HepG2 (cell line): ENCODE data around the gene CYTH2. TPM values are rescaled to one million over a fixed set of nuclear protein-coding genes. Genes with fewer than 3 reads are reported as not detected.
A peak's percentile ranks its signal among the peaks of the same experiment; 100 is the strongest.

Experiments used
- ATAC-seq: fragments of 200-7000 bp; cut with Tn5 transposase; 3 replicates; pipeline ENCODE4 v1.9.1; 2020; ENCODE audit warnings: mild to moderate bottlenecking, moderate library complexity
- BruUV-seq: library from RNA; stranded (reverse); fragments of 400-500 nt; replicated peaks from 2 replicates; lab custom pipeline; 2021; lab: Mats Ljungman, UMichigan
- CTCF ChIA-PET: fragments of 300-600 bp; formaldehyde crosslinking; extraction: SDS; loops from one replicate; lab custom pipeline; 2021; ENCODE audit warnings: low total read pairs, inconsistent platforms, low intra/inter-chr PET ratio; lab: Yijun Ruan, JAX
- POLR2A ChIA-PET: fragments of 350-600 bp; sonication (Branson Sonifier 250); formaldehyde crosslinking; loops from one replicate; lab custom pipeline; 2020; ENCODE audit warnings: antibody characterized with exemption, inconsistent platforms; lab: Yijun Ruan, JAX
- DNase-seq: peaks from one replicate; pipeline ENCODE4 v3.0.0-alpha.2; 2015; ENCODE audit warnings: low spot score
- FAIRE-seq: peaks from 3 replicates; lab custom pipeline; 2011; peaks lifted over from hg19 to GRCh38; lab: Jason Lieb, UNC
- H2AFZ ChIP-seq: one replicate; pipeline ENCODE4 v1.6.1; 2011; ENCODE audit warnings: low read length, inconsistent platforms
- H3K27ac ChIP-seq: fragments of 300-600 bp; 3 replicates; pipeline ENCODE4 v1.8.0; 2011; ENCODE audit warnings: mixed run types, mild to moderate bottlenecking, mixed read lengths, low read length, inconsistent platforms; ENCODE audit not compliant: insufficient read depth; ENCODE audit errors: extremely low read length
- H3K27me3 ChIP-seq, 2 experiments: fragments of 200-600 bp in 1 of 2; 2 replicates in 1 of 2; 3 replicates in 1 of 2; pipeline versions ENCODE4 v1.6.0 to v1.8.0; 2011; ENCODE audit warnings: low read length in 2 of 2, mild to moderate bottlenecking in 2 of 2, moderate library complexity in 2 of 2, inconsistent platforms in 1 of 2; ENCODE audit not compliant: insufficient read depth in 2 of 2, control insufficient read depth in 1 of 2
- H3K36me3 ChIP-seq, 2 experiments: fragments of 200-600 bp in 1 of 2; replicated peaks in 1 of 2; 2 replicates in 1 of 2; 3 replicates in 1 of 2; pipeline versions ENCODE4 v1.5.1 to v1.8.0; 2011; ENCODE audit warnings: low read length in 2 of 2, inconsistent platforms in 1 of 2; ENCODE audit not compliant: insufficient read depth in 2 of 2, control insufficient read depth in 1 of 2
- H3K4me1 ChIP-seq: 2 replicates; pipeline ENCODE4 v1.5.1; 2012; ENCODE audit warnings: low read length, inconsistent platforms; ENCODE audit not compliant: insufficient read depth
- H3K4me2 ChIP-seq: 2 replicates; pipeline ENCODE4 v1.6.0; 2011; ENCODE audit warnings: low read depth, low read length, inconsistent platforms
- H3K4me3 ChIP-seq, 3 experiments: fragments of 200-600 bp in 1 of 3; sonication (generic), shearing (Covaris generic) in 1 of 3; replicated peaks in 1 of 3; 2 replicates each; pipeline ENCODE4 v1.5.1; 2011 to 2016; ENCODE audit warnings: low read length in 3 of 3, inconsistent platforms in 2 of 3, low read depth in 2 of 3, mild to moderate bottlenecking in 2 of 3, control low read depth in 1 of 3, mixed read lengths in 1 of 3; ENCODE audit not compliant: insufficient read depth in 1 of 3
- H3K79me2 ChIP-seq: one replicate; pipeline ENCODE4 v1.6.1; 2011; ENCODE audit warnings: low read length, inconsistent platforms; ENCODE audit not compliant: insufficient read depth
- H3K9ac ChIP-seq: 2 replicates; pipeline ENCODE4 v1.6.0; 2011; ENCODE audit warnings: mild to moderate bottlenecking, low read depth, low read length, inconsistent platforms; ENCODE audit not compliant: insufficient read depth
- H3K9me3 ChIP-seq: 2 replicates; pipeline ENCODE4 v1.5.1; 2012; ENCODE audit warnings: mild to moderate bottlenecking, low read length
- H4K20me1 ChIP-seq: 2 replicates; pipeline ENCODE4 v1.6.0; 2011; ENCODE audit warnings: inconsistent platforms, mild to moderate bottlenecking, low read length, moderate library complexity; ENCODE audit not compliant: insufficient read depth
- FOSL2 ChIP-seq: sonication (generic); formaldehyde crosslinking; IDR thresholded peaks from 2 replicates; pipeline ENCODE4 v1.4.0; 2020; ENCODE audit warnings: missing genetic modification reagents
- HNRNPL ChIP-seq: fragments of 200-400 bp; formaldehyde crosslinking; IDR thresholded peaks from 2 replicates; pipeline ENCODE4 v1.6.1; 2017; ENCODE audit warnings: mild to moderate bottlenecking, low read depth, low read length
- NFE2L1 ChIP-seq: sonication (generic); formaldehyde crosslinking; IDR thresholded peaks from 2 replicates; pipeline ENCODE4 v1.4.0; 2020; ENCODE audit warnings: missing genetic modification reagents, mild to moderate bottlenecking, borderline replicate concordance
- SMARCE1 ChIP-seq: fragments of 450-650 bp; IDR thresholded peaks from 2 replicates; pipeline ENCODE4 v1.6.1; 2017; ENCODE audit warnings: borderline replicate concordance
- TBX2 ChIP-seq: sonication (generic); formaldehyde crosslinking; IDR thresholded peaks from 2 replicates; pipeline ENCODE4 v1.5.0; 2020; ENCODE audit warnings: missing genetic modification reagents, mild to moderate bottlenecking, borderline replicate concordance
- TEAD3 ChIP-seq: optimal IDR thresholded peaks from 2 replicates; pipeline ENCODE3; 2016; ENCODE audit warnings: borderline replicate concordance
- WGBS: methylation state at CpG from one replicate; pipeline ENCODE4 v1.1.6; 2017; ENCODE audit warnings: low lambda C conversion rate; 5-methylcytosine and 5-hydroxymethylcytosine counted together
- in situ Hi-C: cut with HindIII; loops from 2 replicates; pipeline ENCODE4 v1.10.0; 2017; ENCODE audit warnings: low pct_unique_long_range_greater_than_20kb; ENCODE audit not compliant: extremely low pct_ligation_motif_present
- intact Hi-C: fragments of 100-400 bp; cut with micrococcal nuclease; formaldehyde crosslinking; loops from one replicate; pipeline ENCODE4 v1.10.0; 2022; ENCODE audit not compliant: unreplicated experiment
- polyA plus RNA-seq, 8 experiments: library from polyadenylated mRNA; depleted of rRNA in 3 of 8; stranded (reverse) in 7 of 8; unstranded in 1 of 8; fragments of >200 nt; fragmentation: Illumina TruSeq in 4 of 8; extraction: Trizol in 4 of 8; gene quantifications; 2 replicates each; pipeline versions ENCODE4 v1.2.1 to v1.2.3, GENCODE V29; 2011 to 2016; ENCODE audit warnings: low read depth in 4 of 8, missing spikeins in 1 of 8, mixed read lengths in 1 of 8; ENCODE audit not compliant: insufficient read depth in 1 of 8
- total RNA-seq, 5 experiments: library from RNA; depleted of rRNA; stranded (reverse); fragments of >200 nt; fragmentation: Illumina TruSeq; extraction: Trizol; gene quantifications; 2 replicates each; pipeline ENCODE4 v1.2.3, GENCODE V29; 2016; ENCODE audit warnings: low read depth in 1 of 5
- TF ChIP-seq, protein P1 (sequence below): sonication (generic); formaldehyde crosslinking; conservative IDR thresholded peaks from 2 replicates; pipeline ENCODE4 v1.4.0; 2020; ENCODE audit warnings: missing genetic modification reagents
- TF ChIP-seq, protein P2 (sequence below): sonication (generic); formaldehyde crosslinking; IDR thresholded peaks from 2 replicates; pipeline ENCODE4 v1.9.0; 2021; ENCODE audit warnings: missing genetic modification reagents, mild to moderate bottlenecking, borderline replicate concordance
- TF ChIP-seq, protein P3 (sequence below): sonication (generic); formaldehyde crosslinking; IDR thresholded peaks from 2 replicates; pipeline ENCODE4 v1.5.1; 2020; ENCODE audit warnings: mild to moderate bottlenecking, missing genetic modification reagents, moderate library complexity
- TF ChIP-seq, protein P4 (sequence below): sonication (generic); formaldehyde crosslinking; IDR thresholded peaks from 2 replicates; pipeline ENCODE4 v1.9.0; 2022; ENCODE audit warnings: low read depth, missing genetic modification reagents

The CYTH2 gene
- total and polyA plus RNA-seq, 2 of the 13 experiments (the other 11 are each of a cell fraction or from before 2014, with no cell fraction given) = 16.5 to 39.3 TPM

DNA sequence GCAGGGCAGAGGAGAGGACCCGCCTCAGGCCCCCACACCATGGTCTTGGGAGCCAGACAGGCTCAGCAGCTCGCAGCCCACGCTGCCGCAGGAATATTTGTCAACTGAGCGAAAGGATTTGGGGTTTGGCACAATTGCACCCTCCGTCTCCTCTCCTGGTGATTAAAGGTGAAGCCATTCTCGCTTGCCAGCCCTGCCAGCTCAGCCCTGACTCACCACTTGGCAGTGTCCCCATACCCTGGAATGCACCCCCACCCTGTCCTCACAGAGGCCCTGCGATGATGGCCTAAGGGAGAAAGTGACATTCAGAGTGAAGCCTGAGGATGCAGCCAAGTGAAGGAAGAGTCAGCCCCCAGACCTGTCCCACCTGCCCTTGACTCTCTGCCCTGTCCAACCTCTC lies 18.8 kb downstream of the CYTH2 start:
- ATAC-seq = peak; percentile 12
- intact Hi-C loops (no loop called here), in situ Hi-C loops (no loop called here)
- FAIRE-seq = no peak
- peak; percentile 37 for DNase-seq
- Histone ChIP-seq H3K36me3 (no peaks in the 10 kb centered on the region), H3K9me3 (no peaks in the 10 kb centered on the region), H4K20me1 (no peaks in the 10 kb centered on the region), H3K4me2 (peak overlapping the region; percentile 67), H2AFZ (no peak overlapping the region), H3K9ac (no peak overlapping the region; the same call in 1 of the 2 replicates), H3K27ac (no peak overlapping the region), H3K27me3 (no peaks in the 10 kb centered on the region), H3K4me1 (peaks cover 44% of the 10 kb centered on the region), H3K79me2 (no peaks in the 10 kb centered on the region), H3K4me3 (peak overlapping the region in 1 of 3 experiments; percentile 27; a peak in 1 of 6 replicates)
- POLR2A ChIA-PET = interaction anchor here (0.6 to 2.1 kb wide), 9 partner anchors 9 to 131 kb away, joined by 3 to 11 read pairs (median 6); partner anchors contain the start of genes RPL18, SPHK2, SYNGR4 and TMEM143
- no peak for TF ChIP-seq SMARCE1
- TF ChIP-seq HNRNPL = 0 out of 2 replicates have a peak, but pooled peaks have one; percentile 59
- TF ChIP-seq FOSL2 (CRISPR knock-in tag) = peak; percentile 70
- TF ChIP-seq, protein P1, sequence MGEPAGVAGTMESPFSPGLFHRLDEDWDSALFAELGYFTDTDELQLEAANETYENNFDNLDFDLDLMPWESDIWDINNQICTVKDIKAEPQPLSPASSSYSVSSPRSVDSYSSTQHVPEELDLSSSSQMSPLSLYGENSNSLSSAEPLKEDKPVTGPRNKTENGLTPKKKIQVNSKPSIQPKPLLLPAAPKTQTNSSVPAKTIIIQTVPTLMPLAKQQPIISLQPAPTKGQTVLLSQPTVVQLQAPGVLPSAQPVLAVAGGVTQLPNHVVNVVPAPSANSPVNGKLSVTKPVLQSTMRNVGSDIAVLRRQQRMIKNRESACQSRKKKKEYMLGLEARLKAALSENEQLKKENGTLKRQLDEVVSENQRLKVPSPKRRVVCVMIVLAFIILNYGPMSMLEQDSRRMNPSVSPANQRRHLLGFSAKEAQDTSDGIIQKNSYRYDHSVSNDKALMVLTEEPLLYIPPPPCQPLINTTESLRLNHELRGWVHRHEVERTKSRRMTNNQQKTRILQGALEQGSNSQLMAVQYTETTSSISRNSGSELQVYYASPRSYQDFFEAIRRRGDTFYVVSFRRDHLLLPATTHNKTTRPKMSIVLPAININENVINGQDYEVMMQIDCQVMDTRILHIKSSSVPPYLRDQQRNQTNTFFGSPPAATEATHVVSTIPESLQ (CRISPR knock-in tag) = no peak
- peak; percentile 56 for TF ChIP-seq TEAD3 (CRISPR knock-in tag)
- TF ChIP-seq NFE2L1 (CRISPR knock-in tag) = no peak
- TF ChIP-seq, protein P2, sequence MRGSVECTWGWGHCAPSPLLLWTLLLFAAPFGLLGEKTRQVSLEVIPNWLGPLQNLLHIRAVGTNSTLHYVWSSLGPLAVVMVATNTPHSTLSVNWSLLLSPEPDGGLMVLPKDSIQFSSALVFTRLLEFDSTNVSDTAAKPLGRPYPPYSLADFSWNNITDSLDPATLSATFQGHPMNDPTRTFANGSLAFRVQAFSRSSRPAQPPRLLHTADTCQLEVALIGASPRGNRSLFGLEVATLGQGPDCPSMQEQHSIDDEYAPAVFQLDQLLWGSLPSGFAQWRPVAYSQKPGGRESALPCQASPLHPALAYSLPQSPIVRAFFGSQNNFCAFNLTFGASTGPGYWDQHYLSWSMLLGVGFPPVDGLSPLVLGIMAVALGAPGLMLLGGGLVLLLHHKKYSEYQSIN (CRISPR knock-in tag) = no peak
- TF ChIP-seq, protein P3, sequence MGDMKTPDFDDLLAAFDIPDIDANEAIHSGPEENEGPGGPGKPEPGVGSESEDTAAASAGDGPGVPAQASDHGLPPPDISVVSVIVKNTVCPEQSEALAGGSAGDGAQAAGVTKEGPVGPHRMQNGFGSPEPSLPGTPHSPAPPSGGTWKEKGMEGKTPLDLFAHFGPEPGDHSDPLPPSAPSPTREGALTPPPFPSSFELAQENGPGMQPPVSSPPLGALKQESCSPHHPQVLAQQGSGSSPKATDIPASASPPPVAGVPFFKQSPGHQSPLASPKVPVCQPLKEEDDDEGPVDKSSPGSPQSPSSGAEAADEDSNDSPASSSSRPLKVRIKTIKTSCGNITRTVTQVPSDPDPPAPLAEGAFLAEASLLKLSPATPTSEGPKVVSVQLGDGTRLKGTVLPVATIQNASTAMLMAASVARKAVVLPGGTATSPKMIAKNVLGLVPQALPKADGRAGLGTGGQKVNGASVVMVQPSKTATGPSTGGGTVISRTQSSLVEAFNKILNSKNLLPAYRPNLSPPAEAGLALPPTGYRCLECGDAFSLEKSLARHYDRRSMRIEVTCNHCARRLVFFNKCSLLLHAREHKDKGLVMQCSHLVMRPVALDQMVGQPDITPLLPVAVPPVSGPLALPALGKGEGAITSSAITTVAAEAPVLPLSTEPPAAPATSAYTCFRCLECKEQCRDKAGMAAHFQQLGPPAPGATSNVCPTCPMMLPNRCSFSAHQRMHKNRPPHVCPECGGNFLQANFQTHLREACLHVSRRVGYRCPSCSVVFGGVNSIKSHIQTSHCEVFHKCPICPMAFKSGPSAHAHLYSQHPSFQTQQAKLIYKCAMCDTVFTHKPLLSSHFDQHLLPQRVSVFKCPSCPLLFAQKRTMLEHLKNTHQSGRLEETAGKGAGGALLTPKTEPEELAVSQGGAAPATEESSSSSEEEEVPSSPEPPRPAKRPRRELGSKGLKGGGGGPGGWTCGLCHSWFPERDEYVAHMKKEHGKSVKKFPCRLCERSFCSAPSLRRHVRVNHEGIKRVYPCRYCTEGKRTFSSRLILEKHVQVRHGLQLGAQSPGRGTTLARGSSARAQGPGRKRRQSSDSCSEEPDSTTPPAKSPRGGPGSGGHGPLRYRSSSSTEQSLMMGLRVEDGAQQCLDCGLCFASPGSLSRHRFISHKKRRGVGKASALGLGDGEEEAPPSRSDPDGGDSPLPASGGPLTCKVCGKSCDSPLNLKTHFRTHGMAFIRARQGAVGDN (CRISPR knock-in tag) = peak; percentile 40; the same call in 1 of the 2 replicates
- 0 out of 2 replicates have a peak, but pooled peaks have one; percentile 22 for TF ChIP-seq TBX2 (CRISPR knock-in tag)
- TF ChIP-seq, protein P4, sequence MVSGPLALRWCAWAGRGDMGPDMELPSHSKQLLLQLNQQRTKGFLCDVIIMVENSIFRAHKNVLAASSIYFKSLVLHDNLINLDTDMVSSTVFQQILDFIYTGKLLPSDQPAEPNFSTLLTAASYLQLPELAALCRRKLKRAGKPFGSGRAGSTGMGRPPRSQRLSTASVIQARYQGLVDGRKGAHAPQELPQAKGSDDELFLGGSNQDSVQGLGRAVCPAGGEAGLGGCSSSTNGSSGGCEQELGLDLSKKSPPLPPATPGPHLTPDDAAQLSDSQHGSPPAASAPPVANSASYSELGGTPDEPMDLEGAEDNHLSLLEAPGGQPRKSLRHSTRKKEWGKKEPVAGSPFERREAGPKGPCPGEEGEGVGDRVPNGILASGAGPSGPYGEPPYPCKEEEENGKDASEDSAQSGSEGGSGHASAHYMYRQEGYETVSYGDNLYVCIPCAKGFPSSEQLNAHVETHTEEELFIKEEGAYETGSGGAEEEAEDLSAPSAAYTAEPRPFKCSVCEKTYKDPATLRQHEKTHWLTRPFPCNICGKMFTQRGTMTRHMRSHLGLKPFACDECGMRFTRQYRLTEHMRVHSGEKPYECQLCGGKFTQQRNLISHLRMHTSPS (CRISPR knock-in tag) = peak; percentile 62
- WGBS = 20% methylated on average over 1 of the region's 8 CpGs
- CTCF ChIA-PET = interaction anchor here (1.5 kb wide), 1 partner anchor 96 kb away, joined by 6 read pairs; no protein-coding TSS in a partner anchor
- BruUV-seq = no TSS peak
